ENCODE measurements around the gene BCR. TPM values are rescaled to one million over a fixed set of nuclear protein-coding genes. Genes with fewer than 3 reads are reported as not detected.

BCR gene
- total RNA-seq, 1 donor from 2014 or later = 268 TPM

GRCh38 chr22:23351321-23351720, 171.0 kb downstream of the BCR start:
- peaks cover 7% of the 10 kb centered on the region for H3K27me3 Mint-ChIP-seq (ENCODE audit: unreplicated experiment)
- DNase-seq = no peak
- no peaks in the 10 kb centered on the region for H3K36me3 Mint-ChIP-seq (ENCODE audit: unreplicated experiment)
- H3K4me3 Mint-ChIP-seq (ENCODE audit: unreplicated experiment) = no peak overlapping the region
- TF ChIP-seq CTCF (IDR thresholded peaks at IDR 0.05; ENCODE audit: partially characterized antibody, unreplicated experiment) = no peak
- H3K9me3 Mint-ChIP-seq (ENCODE audit: unreplicated experiment) = no peaks in the 10 kb centered on the region
- no peak overlapping the region for H3K27ac Mint-ChIP-seq (ENCODE audit: unreplicated experiment)
- H3K4me1 Mint-ChIP-seq (ENCODE audit: low read depth, unreplicated experiment) = no peaks in the 10 kb centered on the region

- no peak for DNase-seq
- Mint-ChIP-seq H3K4me1 (ENCODE audit: low read depth, unreplicated experiment) (no peaks in the 10 kb centered on the region), H3K4me3 (ENCODE audit: unreplicated experiment) (no peak overlapping the region), H3K27ac (ENCODE audit: unreplicated experiment) (no peak overlapping the region), H3K36me3 (ENCODE audit: unreplicated experiment) (no peaks in the 10 kb centered on the region), H3K27me3 (ENCODE audit: unreplicated experiment) (peaks cover 7% of the 10 kb centered on the region), H3K9me3 (ENCODE audit: unreplicated experiment) (no peaks in the 10 kb centered on the region)
- no peak for TF ChIP-seq CTCF (IDR thresholded peaks at IDR 0.05; ENCODE audit: partially characterized antibody, unreplicated experiment)
Measured at GRCh38 chr22:23353004-23353403, 172.7 kb downstream of the BCR start.

GRCh38 chr22:23353696-23354095, 173.4 kb downstream of the BCR start:
- Mint-ChIP-seq H3K27ac (ENCODE audit: unreplicated experiment) (no peak overlapping the region), H3K36me3 (ENCODE audit: unreplicated experiment) (no peaks in the 10 kb centered on the region), H3K4me3 (ENCODE audit: unreplicated experiment) (no peak overlapping the region), H3K9me3 (ENCODE audit: unreplicated experiment) (no peaks in the 10 kb centered on the region), H3K4me1 (ENCODE audit: low read depth, unreplicated experiment) (no peaks in the 10 kb centered on the region), H3K27me3 (ENCODE audit: unreplicated experiment) (peaks cover 7% of the 10 kb centered on the region)
- DNase-seq = no peak
- no peak for TF ChIP-seq CTCF (IDR thresholded peaks at IDR 0.05; ENCODE audit: partially characterized antibody, unreplicated experiment)

GRCh38 chr22:23356094-23356493, 175.8 kb downstream of the BCR start:
- Mint-ChIP-seq H3K9me3 (ENCODE audit: unreplicated experiment) (no peaks in the 10 kb centered on the region), H3K4me3 (ENCODE audit: unreplicated experiment) (no peak overlapping the region), H3K27me3 (ENCODE audit: unreplicated experiment) (peaks cover 7% of the 10 kb centered on the region), H3K27ac (ENCODE audit: unreplicated experiment) (no peak overlapping the region), H3K4me1 (ENCODE audit: low read depth, unreplicated experiment) (no peaks in the 10 kb centered on the region), H3K36me3 (ENCODE audit: unreplicated experiment) (no peaks in the 10 kb centered on the region)
- DNase-seq = no peak
- TF ChIP-seq CTCF (IDR thresholded peaks at IDR 0.05; ENCODE audit: partially characterized antibody, unreplicated experiment) = no peak

- H3K36me3 Mint-ChIP-seq (ENCODE audit: unreplicated experiment) = peaks cover 3% of the 10 kb centered on the region
- no peak overlapping the region for H3K27ac Mint-ChIP-seq (ENCODE audit: unreplicated experiment)
- H3K4me3 Mint-ChIP-seq (ENCODE audit: unreplicated experiment) = no peak overlapping the region
- no peaks in the 10 kb centered on the region for H3K9me3 Mint-ChIP-seq (ENCODE audit: unreplicated experiment)
- peaks cover 11% of the 10 kb centered on the region for H3K27me3 Mint-ChIP-seq (ENCODE audit: unreplicated experiment)
- no peaks in the 10 kb centered on the region for H3K4me1 Mint-ChIP-seq (ENCODE audit: low read depth, unreplicated experiment)
- no peak for TF ChIP-seq CTCF (IDR thresholded peaks at IDR 0.05; ENCODE audit: partially characterized antibody, unreplicated experiment)
- DNase-seq = no peak
Measured at GRCh38 chr22:23357053-23357452, 176.7 kb downstream of the BCR start.

All from glutamatergic neuron (in vitro differentiated cells).